Vagina (tissue), 2 donors: ENCODE measurements around the gene CA4. TPM values are rescaled to one million over a fixed set of nuclear protein-coding genes. Genes with fewer than 3 reads are reported as not detected.

ENCODE experiments used
- DNase-seq, 2 donors: peaks; one replicate each; pipeline ENCODE4 v3.0.0-alpha.2; 2017; ENCODE audit errors: extremely low spot score in 2 of 2
- H3K27ac ChIP-seq: fragments of 200-600 bp; sonication (generic); one replicate; pipeline ENCODE4 v1.5.1; 2019
- H3K27me3 ChIP-seq: fragments of 200-600 bp; sonication (generic); one replicate; pipeline ENCODE4 v1.5.1; 2019
- H3K36me3 ChIP-seq, 2 donors: fragments of 200-600 bp; sonication (generic); one replicate each; pipeline ENCODE4 v1.5.1; 2017 to 2019
- H3K4me1 ChIP-seq: fragments of 200-600 bp; sonication (generic); one replicate; pipeline ENCODE4 v1.5.1; 2019
- H3K4me3 ChIP-seq, 2 donors: fragments of 200-600 bp; sonication (generic); 1 replicate in 1 of 2; 2 replicates in 1 of 2; pipeline ENCODE4 v1.5.1; 2016 to 2019
- H3K9me3 ChIP-seq: fragments of 200-600 bp; sonication (generic); one replicate; pipeline ENCODE4 v1.5.1; 2019
- POLR2A ChIP-seq, 2 donors: fragments of 450-650 bp; IDR thresholded peaks; one replicate each; pipeline ENCODE4 v1.6.1; 2017; ENCODE audit warnings: antibody characterized with exemption in 2 of 2, mild to moderate bottlenecking in 2 of 2, moderate library complexity in 2 of 2
- POLR2AphosphoS5 ChIP-seq, 2 donors: sonication (generic); formaldehyde crosslinking; IDR thresholded peaks; one replicate each; pipeline ENCODE4 v1.9.0; 2017; ENCODE audit warnings: antibody characterized with exemption in 2 of 2, mild to moderate bottlenecking in 2 of 2, low read depth in 1 of 2; ENCODE audit not compliant: insufficient read depth in 1 of 2
- intact Hi-C: fragments of 100-400 bp; cut with DNase I; formaldehyde crosslinking; loops from one replicate; pipeline ENCODE4 v1.15.1; 2023
- total RNA-seq: library from RNA; depleted of rRNA; stranded (reverse); fragments of >200 nt; gene quantifications from one replicate; pipeline ENCODE4 v1.2.3, GENCODE V29; 2016
- TF ChIP-seq, protein P1 (sequence below), 3 experiments: fragments of 450-650 bp in 2 of 3; fragments of 200-600 bp in 1 of 3; sonication (generic) in 1 of 3; IDR thresholded peaks; one replicate each; pipeline ENCODE4 v1.5.1; 2017 to 2019; ENCODE audit warnings: antibody characterized with exemption in 3 of 3, mild to moderate bottlenecking in 2 of 3, moderate library complexity in 2 of 3

The CA4 gene
- total RNA-seq, 1 donor from 2014 or later, result not detected

DNA sequence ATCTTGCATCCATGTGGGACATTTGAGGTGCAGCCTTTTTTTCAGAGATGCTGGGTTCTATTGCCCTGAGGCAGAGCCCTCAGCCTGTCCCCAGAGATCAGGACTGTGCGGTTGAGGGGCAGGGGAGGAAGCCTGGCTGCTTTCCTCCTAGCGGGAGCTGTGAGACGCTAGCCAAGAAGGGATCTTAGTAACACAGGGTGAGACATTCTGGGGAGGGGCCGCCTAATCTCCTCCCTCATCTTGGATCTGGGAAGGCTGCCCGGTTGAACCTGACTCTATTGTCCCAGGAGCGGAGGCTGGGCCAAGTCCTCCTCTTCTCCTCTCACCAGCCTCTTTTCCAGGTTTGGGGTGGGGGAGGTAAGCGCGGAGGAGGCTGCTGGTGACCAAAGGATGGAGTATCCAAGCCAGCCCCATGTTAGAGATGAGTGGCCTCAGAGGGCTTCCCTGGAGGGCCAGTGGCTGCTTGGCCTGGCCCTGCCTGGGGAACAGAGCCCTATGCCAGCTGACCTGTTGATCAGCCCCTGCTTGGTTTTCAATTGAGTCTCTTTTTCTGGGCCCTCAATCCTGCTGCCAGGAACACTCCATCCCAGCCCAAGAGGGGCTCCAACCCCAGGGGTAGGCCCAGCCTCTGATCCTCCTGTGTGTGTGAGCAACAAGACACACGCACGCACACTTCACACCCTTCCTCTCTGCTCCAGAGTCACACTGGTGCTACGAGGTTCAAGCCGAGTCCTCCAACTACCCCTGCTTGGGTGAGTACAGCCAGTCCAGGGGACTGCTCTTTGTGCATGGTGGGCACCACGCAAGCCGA lies 5.0 kb downstream of the CA4 start:
- H3K27ac ChIP-seq, result peak overlapping the region; percentile 63

DNA sequence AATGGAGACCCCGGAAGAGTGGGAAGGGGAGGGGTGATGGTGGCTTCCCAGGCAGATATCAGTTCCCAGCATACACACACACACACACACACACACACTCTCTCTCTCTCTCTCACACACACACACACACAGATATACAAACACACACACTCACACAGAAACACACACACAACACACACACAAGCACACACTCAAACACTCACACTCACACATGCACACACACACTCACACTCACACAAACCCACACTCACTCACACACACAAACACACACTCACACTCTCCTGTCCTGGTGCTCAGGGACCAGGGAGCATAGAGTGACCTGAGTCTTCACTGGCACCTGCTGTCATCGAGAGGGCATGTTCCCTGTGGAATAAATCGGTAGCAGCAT lies 5.6 kb downstream of the CA4 start:
- TF ChIP-seq POLR2AphosphoS5 (IDR thresholded peaks at IDR 0.05; ENCODE audit: insufficient read depth in 1 of 2, low read depth in 1 of 2), result no peak
- Histone ChIP-seq H3K27me3 (no peaks in the 10 kb centered on the region), H3K27ac (no peak overlapping the region), H3K4me3 (no peak overlapping the region), H3K36me3 (no peaks in the 10 kb centered on the region), H3K9me3 (no peaks in the 10 kb centered on the region), H3K4me1 (peaks cover 27% of the 10 kb centered on the region)
- intact Hi-C loops, result no loop called here
- DNase-seq, result no peak

More for the DNA sequence above, 5.0 kb downstream of the CA4 start:
- no peak for DNase-seq
- no peaks in the 10 kb centered on the region for H3K9me3 ChIP-seq
- peak overlapping the region in 1 of 2 donors; percentile 9 for H3K4me3 ChIP-seq
- intact Hi-C loops, result no loop called here
- TF ChIP-seq POLR2A (IDR thresholded peaks at IDR 0.05) (no peak), POLR2AphosphoS5 (IDR thresholded peaks at IDR 0.05; ENCODE audit: insufficient read depth in 1 of 2, low read depth in 1 of 2) (peak in 1 of 2 donors; percentile 36)
- no peaks in the 10 kb centered on the region for H3K36me3 ChIP-seq
- peaks cover 33% of the 10 kb centered on the region for H3K4me1 ChIP-seq
- H3K27me3 ChIP-seq, result peaks cover 5% of the 10 kb centered on the region

DNA sequence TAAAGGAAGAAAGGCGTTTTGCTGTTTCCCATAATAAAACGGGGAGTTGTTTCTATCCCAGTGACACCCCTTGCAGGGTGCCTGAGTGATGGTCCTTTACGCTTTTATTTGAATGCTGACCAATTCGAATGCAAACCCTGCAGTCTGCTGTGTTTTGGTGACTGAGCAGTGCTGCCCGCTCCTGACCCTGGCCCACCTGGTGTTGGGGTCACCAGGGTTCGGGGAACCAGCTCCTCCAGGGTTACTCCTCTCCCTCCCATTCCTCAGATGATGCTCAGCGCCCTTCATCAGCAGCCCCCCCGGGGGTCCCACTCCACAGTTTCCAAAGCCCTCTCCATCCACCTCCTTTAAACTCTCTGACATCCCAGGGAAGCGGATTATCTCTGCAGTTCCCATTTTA lies 6.0 kb downstream of the CA4 start:
- intact Hi-C loops, result no loop called here
- no peak for DNase-seq
- no peaks in the 10 kb centered on the region for H3K27me3 ChIP-seq

DNA sequence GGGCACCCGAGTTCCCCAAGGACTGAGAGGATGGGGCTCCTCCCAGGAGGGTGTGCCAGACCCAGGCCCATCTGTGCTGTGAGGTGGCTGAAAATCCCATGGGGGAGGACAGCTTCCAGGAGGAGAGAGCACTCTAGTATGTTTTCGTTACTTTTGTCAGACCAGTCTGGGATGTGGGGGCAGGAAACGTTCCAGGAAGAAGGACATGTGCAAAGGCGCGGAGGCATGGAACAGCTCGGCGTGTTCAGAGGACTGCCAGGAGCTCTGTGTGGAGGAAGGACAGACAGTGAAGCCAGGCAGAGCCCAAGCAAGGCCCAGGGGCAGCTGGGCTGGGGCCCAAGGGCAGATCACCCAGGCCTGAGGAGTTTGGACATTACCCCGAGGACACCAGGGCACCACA lies 7.0 kb downstream of the CA4 start:
- no peak for DNase-seq
- intact Hi-C loops, result no loop called here
- Histone ChIP-seq H3K27ac (no peak overlapping the region), H3K27me3 (no peaks in the 10 kb centered on the region), H3K36me3 (no peaks in the 10 kb centered on the region), H3K4me3 (no peak overlapping the region), H3K4me1 (peaks cover 23% of the 10 kb centered on the region), H3K9me3 (no peaks in the 10 kb centered on the region)
- TF ChIP-seq POLR2A (IDR thresholded peaks at IDR 0.05), result no peak
- TF ChIP-seq, protein P1, sequence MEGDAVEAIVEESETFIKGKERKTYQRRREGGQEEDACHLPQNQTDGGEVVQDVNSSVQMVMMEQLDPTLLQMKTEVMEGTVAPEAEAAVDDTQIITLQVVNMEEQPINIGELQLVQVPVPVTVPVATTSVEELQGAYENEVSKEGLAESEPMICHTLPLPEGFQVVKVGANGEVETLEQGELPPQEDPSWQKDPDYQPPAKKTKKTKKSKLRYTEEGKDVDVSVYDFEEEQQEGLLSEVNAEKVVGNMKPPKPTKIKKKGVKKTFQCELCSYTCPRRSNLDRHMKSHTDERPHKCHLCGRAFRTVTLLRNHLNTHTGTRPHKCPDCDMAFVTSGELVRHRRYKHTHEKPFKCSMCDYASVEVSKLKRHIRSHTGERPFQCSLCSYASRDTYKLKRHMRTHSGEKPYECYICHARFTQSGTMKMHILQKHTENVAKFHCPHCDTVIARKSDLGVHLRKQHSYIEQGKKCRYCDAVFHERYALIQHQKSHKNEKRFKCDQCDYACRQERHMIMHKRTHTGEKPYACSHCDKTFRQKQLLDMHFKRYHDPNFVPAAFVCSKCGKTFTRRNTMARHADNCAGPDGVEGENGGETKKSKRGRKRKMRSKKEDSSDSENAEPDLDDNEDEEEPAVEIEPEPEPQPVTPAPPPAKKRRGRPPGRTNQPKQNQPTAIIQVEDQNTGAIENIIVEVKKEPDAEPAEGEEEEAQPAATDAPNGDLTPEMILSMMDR (IDR thresholded peaks at IDR 0.05), result no peak
- TF ChIP-seq POLR2AphosphoS5 (IDR thresholded peaks at IDR 0.05; ENCODE audit: insufficient read depth in 1 of 2, low read depth in 1 of 2), result no peak

More for the DNA sequence above, 6.0 kb downstream of the CA4 start:
- Histone ChIP-seq H3K27ac (no peak overlapping the region), H3K4me1 (peaks cover 23% of the 10 kb centered on the region), H3K9me3 (no peaks in the 10 kb centered on the region), H3K36me3 (no peaks in the 10 kb centered on the region), H3K4me3 (no peak overlapping the region)
- TF ChIP-seq POLR2A (IDR thresholded peaks at IDR 0.05), result no peak
- no peak for TF ChIP-seq POLR2AphosphoS5 (IDR thresholded peaks at IDR 0.05; ENCODE audit: insufficient read depth in 1 of 2, low read depth in 1 of 2)
- TF ChIP-seq, protein P1 (IDR thresholded peaks at IDR 0.05), result no peak

DNA sequence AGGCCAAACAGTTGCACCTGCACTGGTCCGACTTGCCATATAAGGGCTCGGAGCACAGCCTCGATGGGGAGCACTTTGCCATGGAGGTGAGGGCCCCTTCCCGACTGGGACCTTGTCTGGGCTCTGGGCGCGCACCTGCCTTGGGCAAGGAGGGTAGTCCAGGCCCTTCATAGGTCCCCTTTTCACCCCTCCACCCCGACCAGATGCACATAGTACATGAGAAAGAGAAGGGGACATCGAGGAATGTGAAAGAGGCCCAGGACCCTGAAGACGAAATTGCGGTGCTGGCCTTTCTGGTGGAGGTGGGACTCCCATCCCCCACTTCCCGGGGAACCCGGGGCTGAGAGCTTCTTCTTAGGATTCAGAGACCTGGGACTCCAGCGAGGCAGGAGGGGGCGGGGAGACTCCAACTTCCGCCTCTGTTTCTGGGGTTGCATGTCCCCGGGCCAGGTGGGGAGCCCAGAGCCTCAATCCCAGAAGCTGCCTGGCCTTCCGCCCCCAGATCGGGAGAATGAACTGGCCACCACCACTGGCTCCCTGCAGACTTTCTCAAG lies 7.8 kb downstream of the CA4 start:
- Histone ChIP-seq H3K4me3 (no peak overlapping the region), H3K4me1 (peaks cover 23% of the 10 kb centered on the region), H3K27me3 (no peaks in the 10 kb centered on the region), H3K36me3 (no peaks in the 10 kb centered on the region), H3K9me3 (no peaks in the 10 kb centered on the region), H3K27ac (no peak overlapping the region)
- intact Hi-C loops, result no loop called here
- TF ChIP-seq POLR2AphosphoS5 (IDR thresholded peaks at IDR 0.05; ENCODE audit: insufficient read depth in 1 of 2, low read depth in 1 of 2) (no peak), POLR2A (IDR thresholded peaks at IDR 0.05) (no peak)
- TF ChIP-seq, protein P1 (IDR thresholded peaks at IDR 0.05), result no peak
- DNase-seq, result no peak
